ENCODE measurements around the gene MAP6. TPM values are rescaled to one million over a fixed set of nuclear protein-coding genes. Genes with fewer than 3 reads are reported as not detected.

The MAP6 gene
- total and polyA plus RNA-seq, 3 experiments from 2014 or later = 0.07 to 0.16 TPM; not detected in 1

GRCh38 chr11:75650167-75650723, 18.6 kb downstream of the MAP6 start:
- Histone ChIP-seq H3K4me1 (ENCODE audit: insufficient read depth, low read length) (no peaks in the 10 kb centered on the region), H3K27ac (ENCODE audit: low read depth, low read length) (no peak overlapping the region), H3K9me3 (ENCODE audit: low read length) (no peaks in the 10 kb centered on the region), H3K27me3 (ENCODE audit: insufficient read depth, low read length, poor library complexity, severe bottlenecking) (no peaks in the 10 kb centered on the region), H3K4me3 (ENCODE audit: low read length) (no peak overlapping the region), H3K36me3 (ENCODE audit: insufficient read depth, low read length) (no peaks in the 10 kb centered on the region)
- Mint-ChIP-seq H3K27ac (no peak overlapping the region), H3K9me3 (no peaks in the 10 kb centered on the region), H3K27me3 (peaks cover 0 to 4% of the 10 kb centered on the region in 2 donors), H3K4me3 (no peak overlapping the region), H3K36me3 (no peaks in the 10 kb centered on the region), H3K4me1 (no peaks in the 10 kb centered on the region)
- CTCF ChIA-PET = no interaction called here
- no peak for DNase-seq
- POLR2A ChIA-PET = no interaction called here

GRCh38 chr11:75644946-75645345, 23.9 kb downstream of the MAP6 start:
- Mint-ChIP-seq H3K9me3 (no peaks in the 10 kb centered on the region), H3K27me3 (peaks cover 4 to 14% of the 10 kb centered on the region in 2 donors), H3K36me3 (no peaks in the 10 kb centered on the region), H3K4me3 (no peak overlapping the region), H3K4me1 (no peaks in the 10 kb centered on the region), H3K27ac (no peak overlapping the region)
- POLR2A ChIA-PET = no interaction called here
- no peaks in the 10 kb centered on the region for H3K27me3 ChIP-seq (ENCODE audit: insufficient read depth, low read length, poor library complexity, severe bottlenecking)
- no peaks in the 10 kb centered on the region for H3K36me3 ChIP-seq (ENCODE audit: insufficient read depth, low read length)
- no peaks in the 10 kb centered on the region for H3K9me3 ChIP-seq (ENCODE audit: low read length)
- no peak for DNase-seq
- CTCF ChIA-PET = no interaction called here
- no peak overlapping the region for H3K27ac ChIP-seq (ENCODE audit: low read depth, low read length)
- H3K4me3 ChIP-seq (ENCODE audit: low read length) = no peak overlapping the region
- no peaks in the 10 kb centered on the region for H3K4me1 ChIP-seq (ENCODE audit: insufficient read depth, low read length)

GRCh38 chr11:75644370-75644769, 24.5 kb downstream of the MAP6 start:
- CTCF ChIA-PET = no interaction called here
- Mint-ChIP-seq H3K36me3 (no peaks in the 10 kb centered on the region), H3K9me3 (no peaks in the 10 kb centered on the region), H3K27ac (no peak overlapping the region), H3K4me3 (no peak overlapping the region), H3K4me1 (no peaks in the 10 kb centered on the region), H3K27me3 (peaks cover 4 to 14% of the 10 kb centered on the region in 2 donors)
- DNase-seq = no peak
- Histone ChIP-seq H3K4me3 (ENCODE audit: low read length) (no peak overlapping the region), H3K27me3 (ENCODE audit: insufficient read depth, low read length, poor library complexity, severe bottlenecking) (no peaks in the 10 kb centered on the region), H3K4me1 (ENCODE audit: insufficient read depth, low read length) (no peaks in the 10 kb centered on the region), H3K27ac (ENCODE audit: low read depth, low read length) (no peak overlapping the region), H3K36me3 (ENCODE audit: insufficient read depth, low read length) (no peaks in the 10 kb centered on the region), H3K9me3 (ENCODE audit: low read length) (no peaks in the 10 kb centered on the region)
- POLR2A ChIA-PET = no interaction called here

- H3K4me1 ChIP-seq (ENCODE audit: insufficient read depth, low read length) = no peaks in the 10 kb centered on the region
- H3K27ac Mint-ChIP-seq = no peak overlapping the region
- ChIA-PET CTCF (no interaction called here), POLR2A (no interaction called here)
- no peak overlapping the region for H3K27ac ChIP-seq (ENCODE audit: low read depth, low read length)
- H3K4me3 Mint-ChIP-seq = no peak overlapping the region
- no peaks in the 10 kb centered on the region for H3K36me3 Mint-ChIP-seq
- H3K27me3 Mint-ChIP-seq = peaks cover 8 to 23% of the 10 kb centered on the region in 2 donors
- H3K36me3 ChIP-seq (ENCODE audit: insufficient read depth, low read length) = no peaks in the 10 kb centered on the region
- H3K4me1 Mint-ChIP-seq = no peaks in the 10 kb centered on the region
- no peaks in the 10 kb centered on the region for H3K27me3 ChIP-seq (ENCODE audit: insufficient read depth, low read length, poor library complexity, severe bottlenecking)
- H3K9me3 ChIP-seq (ENCODE audit: low read length) = no peaks in the 10 kb centered on the region
- no peak for DNase-seq
- H3K9me3 Mint-ChIP-seq = no peaks in the 10 kb centered on the region
- H3K4me3 ChIP-seq (ENCODE audit: low read length) = no peak overlapping the region
These were observed 26.3 kb downstream of the MAP6 start for GRCh38 chr11:75642402-75643113.

DNA sequence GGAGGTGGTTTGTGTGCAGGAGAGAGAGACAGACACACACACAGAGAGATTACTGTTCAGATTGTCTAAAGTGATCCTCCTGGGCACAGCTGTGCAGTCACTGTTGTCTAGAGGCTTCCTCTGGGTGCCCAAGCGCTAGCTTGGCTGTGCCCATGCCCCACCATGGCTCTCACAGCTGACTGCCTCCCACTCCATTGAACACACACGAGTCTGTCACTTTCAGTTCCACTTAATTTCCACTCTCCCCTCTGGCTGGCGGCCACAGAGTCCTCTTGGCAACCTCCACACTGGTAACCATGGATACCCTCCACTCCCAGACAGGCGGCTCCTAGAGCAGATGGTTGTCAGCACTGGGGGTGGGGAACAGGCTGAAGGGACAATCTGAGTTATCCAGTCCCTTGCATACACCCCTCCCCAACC, 29.1 kb downstream of the MAP6 start:
- no peaks in the 10 kb centered on the region for H3K4me1 Mint-ChIP-seq
- POLR2A ChIA-PET = no interaction called here
- H3K27me3 Mint-ChIP-seq = peaks cover 14 to 40% of the 10 kb centered on the region in 2 donors
- Histone ChIP-seq H3K27me3 (ENCODE audit: insufficient read depth, low read length, poor library complexity, severe bottlenecking) (no peaks in the 10 kb centered on the region), H3K4me3 (ENCODE audit: low read length) (no peak overlapping the region), H3K4me1 (ENCODE audit: insufficient read depth, low read length) (no peaks in the 10 kb centered on the region), H3K36me3 (ENCODE audit: insufficient read depth, low read length) (no peaks in the 10 kb centered on the region), H3K9me3 (ENCODE audit: low read length) (no peaks in the 10 kb centered on the region), H3K27ac (ENCODE audit: low read depth, low read length) (no peak overlapping the region)
- H3K9me3 Mint-ChIP-seq = no peaks in the 10 kb centered on the region
- no peaks in the 10 kb centered on the region for H3K36me3 Mint-ChIP-seq
- H3K4me3 Mint-ChIP-seq = no peak overlapping the region
- no peak overlapping the region for H3K27ac Mint-ChIP-seq
- CTCF ChIA-PET = no interaction called here
- no peak for DNase-seq

DNA sequence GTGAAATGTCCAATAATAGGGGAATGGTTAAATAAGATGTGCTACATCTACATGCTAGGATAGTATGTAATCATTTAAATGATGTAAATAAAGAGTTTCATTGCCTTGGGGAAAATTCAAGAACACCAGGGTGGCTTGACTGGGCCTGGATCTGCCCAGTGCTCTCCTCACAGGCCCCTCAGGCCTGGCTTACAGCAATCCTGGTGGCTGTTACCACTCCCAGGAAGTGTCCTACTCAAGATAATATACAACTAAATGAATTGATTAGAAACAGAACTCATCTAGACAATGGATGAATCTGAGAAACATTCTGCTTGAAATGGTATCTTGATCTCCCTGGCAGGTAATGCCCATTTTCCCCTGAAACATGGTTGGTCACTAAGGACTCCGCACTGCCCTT, 30.8 kb downstream of the MAP6 start:
- no peaks in the 10 kb centered on the region for H3K27me3 ChIP-seq (ENCODE audit: insufficient read depth, low read length, poor library complexity, severe bottlenecking)
- Mint-ChIP-seq H3K4me1 (no peaks in the 10 kb centered on the region), H3K27ac (no peak overlapping the region), H3K36me3 (no peaks in the 10 kb centered on the region), H3K9me3 (no peaks in the 10 kb centered on the region), H3K27me3 (peaks cover 22 to 44% of the 10 kb centered on the region in 2 donors), H3K4me3 (no peak overlapping the region)
- ChIA-PET POLR2A (no interaction called here), CTCF (no interaction called here)
- DNase-seq = no peak
- no peaks in the 10 kb centered on the region for H3K4me1 ChIP-seq (ENCODE audit: insufficient read depth, low read length)
- H3K36me3 ChIP-seq (ENCODE audit: insufficient read depth, low read length) = no peaks in the 10 kb centered on the region
- no peaks in the 10 kb centered on the region for H3K9me3 ChIP-seq (ENCODE audit: low read length)
- H3K4me3 ChIP-seq (ENCODE audit: low read length) = no peak overlapping the region
- H3K27ac ChIP-seq (ENCODE audit: low read depth, low read length) = no peak overlapping the region

- Mint-ChIP-seq H3K9me3 (no peaks in the 10 kb centered on the region), H3K4me3 (no peak overlapping the region), H3K27me3 (peaks cover 22 to 59% of the 10 kb centered on the region in 2 donors), H3K36me3 (no peaks in the 10 kb centered on the region), H3K4me1 (no peaks in the 10 kb centered on the region), H3K27ac (no peak overlapping the region)
- no peak overlapping the region for H3K27ac ChIP-seq (ENCODE audit: low read depth, low read length)
- no peak overlapping the region for H3K4me3 ChIP-seq (ENCODE audit: low read length)
- H3K9me3 ChIP-seq (ENCODE audit: low read length) = no peaks in the 10 kb centered on the region
- no peak for DNase-seq
- ChIA-PET POLR2A (no interaction called here), CTCF (no interaction called here)
- H3K27me3 ChIP-seq (ENCODE audit: insufficient read depth, low read length, poor library complexity, severe bottlenecking) = no peaks in the 10 kb centered on the region
- H3K36me3 ChIP-seq (ENCODE audit: insufficient read depth, low read length) = no peaks in the 10 kb centered on the region
- no peaks in the 10 kb centered on the region for H3K4me1 ChIP-seq (ENCODE audit: insufficient read depth, low read length)
These were observed 33.6 kb downstream of the MAP6 start for GRCh38 chr11:75635066-75635862.

- no peaks in the 10 kb centered on the region for H3K4me1 Mint-ChIP-seq
- no peaks in the 10 kb centered on the region for H3K27me3 ChIP-seq (ENCODE audit: insufficient read depth, low read length, poor library complexity, severe bottlenecking)
- no peaks in the 10 kb centered on the region for H3K36me3 Mint-ChIP-seq
- no peaks in the 10 kb centered on the region for H3K9me3 Mint-ChIP-seq
- peaks cover 23 to 63% of the 10 kb centered on the region in 2 donors for H3K27me3 Mint-ChIP-seq
- no peaks in the 10 kb centered on the region for H3K36me3 ChIP-seq (ENCODE audit: insufficient read depth, low read length)
- H3K27ac Mint-ChIP-seq = peak overlapping the region in 1 of 8 donors; percentile 13
- no peak overlapping the region for H3K4me3 ChIP-seq (ENCODE audit: low read length)
- DNase-seq = no peak
- no peaks in the 10 kb centered on the region for H3K4me1 ChIP-seq (ENCODE audit: insufficient read depth, low read length)
- H3K9me3 ChIP-seq (ENCODE audit: low read length) = no peaks in the 10 kb centered on the region
- no peak overlapping the region for H3K27ac ChIP-seq (ENCODE audit: low read depth, low read length)
- no peak overlapping the region for H3K4me3 Mint-ChIP-seq
- ChIA-PET POLR2A (no interaction called here), CTCF (no interaction called here)
These were observed 35.3 kb downstream of the MAP6 start for GRCh38 chr11:75633409-75634066.
